ENCODE data around the gene TRAK2. TPM values are rescaled to one million over a fixed set of nuclear protein-coding genes. Genes with fewer than 3 reads are reported as not detected.

The TRAK2 gene
- total and polyA plus RNA-seq, 9 of the 15 experiments (the other 6 are each of a cell fraction or from before 2014, with no cell fraction given), result 3.4 to 10.4 (median 7.3) TPM

- TF ChIP-seq, protein P1, sequence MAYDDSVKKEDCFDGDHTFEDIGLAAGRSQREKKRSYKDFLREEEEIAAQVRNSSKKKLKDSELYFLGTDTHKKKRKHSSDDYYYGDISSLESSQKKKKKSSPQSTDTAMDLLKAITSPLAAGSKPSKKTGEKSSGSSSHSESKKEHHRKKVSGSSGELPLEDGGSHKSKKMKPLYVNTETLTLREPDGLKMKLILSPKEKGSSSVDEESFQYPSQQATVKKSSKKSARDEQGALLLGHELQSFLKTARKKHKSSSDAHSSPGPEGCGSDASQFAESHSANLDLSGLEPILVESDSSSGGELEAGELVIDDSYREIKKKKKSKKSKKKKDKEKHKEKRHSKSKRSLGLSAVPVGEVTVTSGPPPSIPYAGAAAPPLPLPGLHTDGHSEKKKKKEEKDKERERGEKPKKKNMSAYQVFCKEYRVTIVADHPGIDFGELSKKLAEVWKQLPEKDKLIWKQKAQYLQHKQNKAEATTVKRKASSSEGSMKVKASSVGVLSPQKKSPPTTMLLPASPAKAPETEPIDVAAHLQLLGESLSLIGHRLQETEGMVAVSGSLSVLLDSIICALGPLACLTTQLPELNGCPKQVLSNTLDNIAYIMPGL (CRISPR knock-in tag; IDR thresholded peaks at IDR 0.05), result no peak
- TF ChIP-seq CBFA2T3 (IDR thresholded peaks at IDR 0.05), result peak; percentile 47
- TF ChIP-seq NCOA1 (IDR thresholded peaks at IDR 0.05; ENCODE audit: low read depth), result no peak
- peak; percentile 27 for TF ChIP-seq TAF9B (IDR thresholded peaks at IDR 0.05; ENCODE audit: partially characterized antibody)
- TF ChIP-seq SLC30A9 (CRISPR knock-in tag; IDR thresholded peaks at IDR 0.05), result no peak
- TF ChIP-seq GTF3C2 (IDR thresholded peaks at IDR 0.05; ENCODE audit: borderline replicate concordance, extremely low read depth, insufficient read length), result no peak
- peak; percentile 90 for TF ChIP-seq EP300 (IDR thresholded peaks at IDR 0.05; ENCODE audit: low read length)
- TF ChIP-seq RBFOX2 (IDR thresholded peaks at IDR 0.05; ENCODE audit: low read depth, low read length), result peak; percentile 34; the same call in 1 of the 2 replicates
- TF ChIP-seq, protein P2, sequence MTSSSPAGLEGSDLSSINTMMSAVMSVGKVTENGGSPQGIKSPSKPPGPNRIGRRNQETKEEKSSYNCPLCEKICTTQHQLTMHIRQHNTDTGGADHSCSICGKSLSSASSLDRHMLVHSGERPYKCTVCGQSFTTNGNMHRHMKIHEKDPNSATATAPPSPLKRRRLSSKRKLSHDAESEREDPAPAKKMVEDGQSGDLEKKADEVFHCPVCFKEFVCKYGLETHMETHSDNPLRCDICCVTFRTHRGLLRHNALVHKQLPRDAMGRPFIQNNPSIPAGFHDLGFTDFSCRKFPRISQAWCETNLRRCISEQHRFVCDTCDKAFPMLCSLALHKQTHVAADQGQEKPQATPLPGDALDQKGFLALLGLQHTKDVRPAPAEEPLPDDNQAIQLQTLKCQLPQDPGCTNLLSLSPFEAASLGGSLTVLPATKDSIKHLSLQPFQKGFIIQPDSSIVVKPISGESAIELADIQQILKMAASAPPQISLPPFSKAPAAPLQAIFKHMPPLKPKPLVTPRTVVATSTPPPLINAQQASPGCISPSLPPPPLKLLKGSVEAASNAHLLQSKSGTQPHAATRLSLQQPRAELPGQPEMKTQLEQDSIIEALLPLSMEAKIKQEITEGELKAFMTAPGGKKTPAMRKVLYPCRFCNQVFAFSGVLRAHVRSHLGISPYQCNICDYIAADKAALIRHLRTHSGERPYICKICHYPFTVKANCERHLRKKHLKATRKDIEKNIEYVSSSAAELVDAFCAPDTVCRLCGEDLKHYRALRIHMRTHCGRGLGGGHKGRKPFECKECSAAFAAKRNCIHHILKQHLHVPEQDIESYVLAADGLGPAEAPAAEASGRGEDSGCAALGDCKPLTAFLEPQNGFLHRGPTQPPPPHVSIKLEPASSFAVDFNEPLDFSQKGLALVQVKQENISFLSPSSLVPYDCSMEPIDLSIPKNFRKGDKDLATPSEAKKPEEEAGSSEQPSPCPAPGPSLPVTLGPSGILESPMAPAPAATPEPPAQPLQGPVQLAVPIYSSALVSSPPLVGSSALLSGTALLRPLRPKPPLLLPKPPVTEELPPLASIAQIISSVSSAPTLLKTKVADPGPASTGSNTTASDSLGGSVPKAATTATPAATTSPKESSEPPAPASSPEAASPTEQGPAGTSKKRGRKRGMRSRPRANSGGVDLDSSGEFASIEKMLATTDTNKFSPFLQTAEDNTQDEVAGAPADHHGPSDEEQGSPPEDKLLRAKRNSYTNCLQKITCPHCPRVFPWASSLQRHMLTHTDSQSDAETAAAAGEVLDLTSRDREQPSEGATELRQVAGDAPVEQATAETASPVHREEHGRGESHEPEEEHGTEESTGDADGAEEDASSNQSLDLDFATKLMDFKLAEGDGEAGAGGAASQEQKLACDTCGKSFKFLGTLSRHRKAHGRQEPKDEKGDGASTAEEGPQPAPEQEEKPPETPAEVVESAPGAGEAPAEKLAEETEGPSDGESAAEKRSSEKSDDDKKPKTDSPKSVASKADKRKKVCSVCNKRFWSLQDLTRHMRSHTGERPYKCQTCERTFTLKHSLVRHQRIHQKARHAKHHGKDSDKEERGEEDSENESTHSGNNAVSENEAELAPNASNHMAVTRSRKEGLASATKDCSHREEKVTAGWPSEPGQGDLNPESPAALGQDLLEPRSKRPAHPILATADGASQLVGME (CRISPR knock-in tag; IDR thresholded peaks at IDR 0.05), result no peak
- no peak for TF ChIP-seq ZNF224 (CRISPR knock-in tag; IDR thresholded peaks at IDR 0.05)
- TF ChIP-seq ZNF175 (CRISPR knock-in tag; IDR thresholded peaks at IDR 0.05; ENCODE audit: low read depth), result peak; percentile 65; the same call in 1 of the 2 replicates
- TF ChIP-seq KAT7 (CRISPR knock-in tag; IDR thresholded peaks at IDR 0.05; ENCODE audit: borderline replicate concordance), result no peak
- TF ChIP-seq EP400 (IDR thresholded peaks at IDR 0.05), result peak; percentile 53
- peak; percentile 62; the same call in 1 of the 2 replicates for TF ChIP-seq ATF7 (IDR thresholded peaks at IDR 0.05)
- TF ChIP-seq RAD51 (IDR thresholded peaks at IDR 0.05; ENCODE audit: borderline replicate concordance, low read depth), result no peak
Observed at GRCh38 chr2:201406077-201406662, 45.1 kb downstream of the TRAK2 start (continued).

Measured in K562 (cell line).